Spleen (tissue), 7 donors: ENCODE data around the gene PIK3R6.

Experiments used
- POLR2A ChIP-seq, 3 donors: fragments of 450-650 bp; IDR thresholded peaks; one replicate each; pipeline ENCODE4 v1.5.1; 2017; ENCODE audit warnings: antibody characterized with exemption in 3 of 3, mild to moderate bottlenecking in 1 of 3
- POLR2AphosphoS5 ChIP-seq, 3 donors: sonication (generic); formaldehyde crosslinking; IDR thresholded peaks; one replicate each; pipeline ENCODE4 v1.5.1; 2017; ENCODE audit warnings: antibody characterized with exemption in 3 of 3
- TF ChIP-seq, protein P1 (sequence below), 11 experiments: fragments of 200-600 bp in 7 of 11; fragments of 450-650 bp in 4 of 11; sonication (generic) in 4 of 11; IDR thresholded peaks in 8 of 11; conservative IDR thresholded peaks in 3 of 11; 1 replicate in 7 of 11; 2 replicates in 4 of 11; pipeline versions ENCODE4 v1.4.0 to v1.8.0; 2016 to 2021; ENCODE audit warnings: antibody characterized with exemption in 11 of 11, inconsistent platforms in 4 of 11, mild to moderate bottlenecking in 1 of 11
- donor health status: DM: no; HTN: no; CAD: no; lungs with moderate emphysema.
- donor health status: DM: no; HTN: no; CAD: no.
- donor health status: DM: no; HTN: no; CAD: no.

DNA sequence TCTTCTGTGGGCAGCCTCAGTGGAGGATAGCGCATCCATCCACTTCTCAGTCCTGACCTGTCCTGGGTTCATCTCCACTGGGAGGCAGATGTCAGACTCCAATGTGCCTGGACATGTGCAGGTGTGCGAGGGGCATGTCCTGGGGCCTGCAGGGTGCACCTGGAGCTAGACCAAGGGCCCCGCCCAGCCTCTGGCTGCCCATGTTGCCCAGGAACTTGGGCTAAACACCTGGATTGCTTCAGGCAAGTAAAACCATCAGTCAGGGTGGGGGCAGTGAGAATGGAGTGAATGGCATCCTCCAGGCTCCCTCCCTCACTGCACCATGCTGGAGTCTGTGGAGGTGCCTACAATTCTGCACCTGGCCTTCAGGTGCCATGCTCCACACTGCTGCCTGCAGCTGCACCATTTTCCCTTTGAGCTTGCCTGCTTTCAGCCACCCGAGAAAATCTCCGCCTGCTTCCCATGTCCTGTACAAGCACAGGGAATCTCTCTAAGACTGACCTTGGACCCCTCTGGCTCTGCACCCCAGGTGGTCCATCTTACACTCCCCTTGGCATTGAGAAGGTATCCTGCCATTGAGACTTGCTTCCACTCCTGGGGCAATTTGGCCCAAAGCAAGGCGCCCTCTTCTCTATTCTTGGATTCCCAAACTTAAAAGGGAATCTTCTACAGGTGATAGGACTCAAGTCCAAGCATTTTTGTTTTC lies 66.2 kb downstream of the PIK3R6 start:
- TF ChIP-seq POLR2AphosphoS5 (IDR thresholded peaks at IDR 0.05): no peak
- TF ChIP-seq, protein P1, sequence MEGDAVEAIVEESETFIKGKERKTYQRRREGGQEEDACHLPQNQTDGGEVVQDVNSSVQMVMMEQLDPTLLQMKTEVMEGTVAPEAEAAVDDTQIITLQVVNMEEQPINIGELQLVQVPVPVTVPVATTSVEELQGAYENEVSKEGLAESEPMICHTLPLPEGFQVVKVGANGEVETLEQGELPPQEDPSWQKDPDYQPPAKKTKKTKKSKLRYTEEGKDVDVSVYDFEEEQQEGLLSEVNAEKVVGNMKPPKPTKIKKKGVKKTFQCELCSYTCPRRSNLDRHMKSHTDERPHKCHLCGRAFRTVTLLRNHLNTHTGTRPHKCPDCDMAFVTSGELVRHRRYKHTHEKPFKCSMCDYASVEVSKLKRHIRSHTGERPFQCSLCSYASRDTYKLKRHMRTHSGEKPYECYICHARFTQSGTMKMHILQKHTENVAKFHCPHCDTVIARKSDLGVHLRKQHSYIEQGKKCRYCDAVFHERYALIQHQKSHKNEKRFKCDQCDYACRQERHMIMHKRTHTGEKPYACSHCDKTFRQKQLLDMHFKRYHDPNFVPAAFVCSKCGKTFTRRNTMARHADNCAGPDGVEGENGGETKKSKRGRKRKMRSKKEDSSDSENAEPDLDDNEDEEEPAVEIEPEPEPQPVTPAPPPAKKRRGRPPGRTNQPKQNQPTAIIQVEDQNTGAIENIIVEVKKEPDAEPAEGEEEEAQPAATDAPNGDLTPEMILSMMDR (IDR thresholded peaks at IDR 0.05 in 8 of 11, conservative IDR thresholded peaks at IDR 0.05 in 3 of 11): no peak
- TF ChIP-seq POLR2A (IDR thresholded peaks at IDR 0.05): no peak
